MM.1S (cell line): ENCODE measurements around the gene TPK1.

ENCODE experiments used
- DNase-seq: peaks from one replicate; pipeline ENCODE4 v3.0.0-alpha.2; 2015
- H2AFZ ChIP-seq: fragments of 300-600 bp; sonication (generic); 2 replicates; pipeline ENCODE4 v1.6.0; 2016; ENCODE audit warnings: antibody characterized with exemption, low read length
- H3F3A ChIP-seq: fragments of 300-600 bp; sonication (generic); 2 replicates; pipeline ENCODE4 v1.6.1; 2016; ENCODE audit warnings: mild to moderate bottlenecking, antibody characterized with exemption, low read length, moderate library complexity, mixed read lengths; ENCODE audit not compliant: insufficient read depth
- H3K27ac ChIP-seq: fragments of 300-600 bp; sonication (generic); 2 replicates; pipeline ENCODE4 v1.5.1; 2016; ENCODE audit warnings: mild to moderate bottlenecking, low read length
- H3K27me3 ChIP-seq: fragments of 300-600 bp; sonication (generic); replicated peaks from 2 replicates; pipeline ENCODE4 v1.6.0; 2016; ENCODE audit warnings: low read length; ENCODE audit not compliant: insufficient read depth
- H3K36me3 ChIP-seq: fragments of 300-600 bp; sonication (generic); replicated peaks from 2 replicates; pipeline ENCODE4 v1.6.1; 2016; ENCODE audit warnings: mild to moderate bottlenecking, low read length, mixed read lengths; ENCODE audit not compliant: insufficient read depth
- H3K4me1 ChIP-seq: fragments of 300-600 bp; sonication (generic); 2 replicates; pipeline ENCODE4 v1.6.1; 2016; ENCODE audit warnings: low read length, mixed read lengths
- H3K4me2 ChIP-seq: fragments of 300-600 bp; sonication (generic); 2 replicates; pipeline ENCODE4 v1.6.0; 2016; ENCODE audit warnings: low read depth, low read length
- H3K4me3 ChIP-seq: fragments of 300-600 bp; sonication (generic); 2 replicates; pipeline ENCODE4 v1.5.1; 2016; ENCODE audit warnings: low read length, mixed read lengths
- H3K79me2 ChIP-seq: fragments of 300-600 bp; sonication (generic); 2 replicates; pipeline ENCODE4 v1.6.1; 2016; ENCODE audit warnings: mixed run types, low read length, mixed read lengths
- H3K9ac ChIP-seq: fragments of 300-600 bp; sonication (generic); 2 replicates; pipeline ENCODE4 v1.6.1; 2016; ENCODE audit warnings: low read length, mixed read lengths
- H3K9me2 ChIP-seq: fragments of 300-600 bp; sonication (generic); replicated peaks from 2 replicates; pipeline ENCODE4 v1.6.1; 2016; ENCODE audit warnings: mild to moderate bottlenecking, low read length, mixed read lengths; ENCODE audit not compliant: insufficient read depth
- H3K9me3 ChIP-seq: fragments of 300-600 bp; sonication (generic); replicated peaks from 2 replicates; pipeline ENCODE4 v1.6.1; 2016; ENCODE audit warnings: mild to moderate bottlenecking, low read length, mixed read lengths; ENCODE audit not compliant: insufficient read depth
- H4K20me1 ChIP-seq: fragments of 300-600 bp; sonication (generic); 2 replicates; pipeline ENCODE4 v1.6.1; 2016; ENCODE audit warnings: mild to moderate bottlenecking, low read length, moderate library complexity, mixed read lengths; ENCODE audit not compliant: insufficient read depth
- CTCF ChIP-seq: fragments of 300-600 bp; sonication (generic); IDR thresholded peaks from 2 replicates; pipeline ENCODE4 v1.5.1; 2016; ENCODE audit warnings: antibody characterized with exemption, low read length, mixed read lengths
- EZH2 ChIP-seq: fragments of 300-600 bp; sonication (generic); optimal IDR thresholded peaks from 2 replicates; pipeline ENCODE3; 2017; ENCODE audit warnings: low read depth, mild to moderate bottlenecking, antibody characterized with exemption, low read length, mixed read lengths
- EZH2phosphoT487 ChIP-seq: fragments of 300-600 bp; sonication (generic); IDR thresholded peaks from 2 replicates; pipeline ENCODE4 v1.6.1; 2018; ENCODE audit warnings: antibody characterized with exemption, low read length

TPK1 gene

GRCh38 chr7:144834641-144835144 is 1.2 kb downstream of the TPK1 start:
- peaks cover 7% of the 10 kb centered on the region for H3F3A ChIP-seq
- H3K27ac ChIP-seq, result no peak overlapping the region; the same call in 1 of the 2 replicates
- no peaks in the 10 kb centered on the region for H3K9me2 ChIP-seq
- TF ChIP-seq EZH2phosphoT487, result no peak
- no peak for TF ChIP-seq EZH2
- TF ChIP-seq CTCF, result no peak
- no peaks in the 10 kb centered on the region for H3K79me2 ChIP-seq
- H3K9me3 ChIP-seq, result no peaks in the 10 kb centered on the region
- DNase-seq, result peak; percentile 24
- H2AFZ ChIP-seq, result peak overlapping the region; percentile 79
- no peaks in the 10 kb centered on the region for H3K27me3 ChIP-seq
- H3K4me1 ChIP-seq, result peaks cover 6% of the 10 kb centered on the region; the same call in 1 of the 2 replicates
- no peaks in the 10 kb centered on the region for H3K36me3 ChIP-seq
- H3K4me3 ChIP-seq, result peak overlapping the region; percentile 81
- no peaks in the 10 kb centered on the region for H4K20me1 ChIP-seq
- peak overlapping the region; percentile 54; the same call in 1 of the 2 replicates for H3K9ac ChIP-seq
- peak overlapping the region; percentile 87 for H3K4me2 ChIP-seq

- Histone ChIP-seq H3K4me3 (no peak overlapping the region), H3K9ac (no peak overlapping the region), H3K36me3 (no peaks in the 10 kb centered on the region), H3K27me3 (no peaks in the 10 kb centered on the region), H3K27ac (no peak overlapping the region), H3K4me1 (peaks cover 6% of the 10 kb centered on the region; the same call in 1 of the 2 replicates), H3K9me2 (no peaks in the 10 kb centered on the region), H2AFZ (no peak overlapping the region), H4K20me1 (no peaks in the 10 kb centered on the region), H3K9me3 (no peaks in the 10 kb centered on the region), H3K79me2 (no peaks in the 10 kb centered on the region), H3K4me2 (no peak overlapping the region), H3F3A (peaks cover 7% of the 10 kb centered on the region)
- no peak for DNase-seq
- no peak for TF ChIP-seq EZH2
Observed at GRCh38 chr7:144830811-144831210, 5.0 kb downstream of the TPK1 start.

GRCh38 chr7:144830024-144830785 is 5.6 kb downstream of the TPK1 start:
- DNase-seq, result no peak
- no peaks in the 10 kb centered on the region for H3K27me3 ChIP-seq
- H3K27ac ChIP-seq, result no peak overlapping the region
- H3K79me2 ChIP-seq, result no peaks in the 10 kb centered on the region
- H3F3A ChIP-seq, result peaks cover 3% of the 10 kb centered on the region
- H3K4me3 ChIP-seq, result no peak overlapping the region
- no peaks in the 10 kb centered on the region for H3K36me3 ChIP-seq
- H3K9ac ChIP-seq, result no peak overlapping the region
- H3K9me2 ChIP-seq, result no peaks in the 10 kb centered on the region
- peaks cover 6% of the 10 kb centered on the region; the same call in 1 of the 2 replicates for H3K4me1 ChIP-seq
- no peak overlapping the region for H2AFZ ChIP-seq
- H3K4me2 ChIP-seq, result no peak overlapping the region
- no peaks in the 10 kb centered on the region for H4K20me1 ChIP-seq
- H3K9me3 ChIP-seq, result no peaks in the 10 kb centered on the region
- TF ChIP-seq CTCF (no peak), EZH2 (no peak), EZH2phosphoT487 (no peak)

- no peak overlapping the region for H3K27ac ChIP-seq
- H3K4me2 ChIP-seq, result no peak overlapping the region
- no peaks in the 10 kb centered on the region for H3F3A ChIP-seq
- no peaks in the 10 kb centered on the region for H4K20me1 ChIP-seq
- H3K79me2 ChIP-seq, result no peaks in the 10 kb centered on the region
- no peak for DNase-seq
- H2AFZ ChIP-seq, result no peak overlapping the region
- H3K9ac ChIP-seq, result no peak overlapping the region
- no peaks in the 10 kb centered on the region for H3K9me2 ChIP-seq
- H3K36me3 ChIP-seq, result no peaks in the 10 kb centered on the region
- peaks cover 1% of the 10 kb centered on the region; the same call in 1 of the 2 replicates for H3K4me1 ChIP-seq
- H3K4me3 ChIP-seq, result no peak overlapping the region
- no peaks in the 10 kb centered on the region for H3K27me3 ChIP-seq
- no peaks in the 10 kb centered on the region for H3K9me3 ChIP-seq
- no peak for TF ChIP-seq EZH2
- no peak for TF ChIP-seq CTCF
- TF ChIP-seq EZH2phosphoT487, result no peak
Observed at GRCh38 chr7:144827621-144828020, 8.2 kb downstream of the TPK1 start.
